GM19240 (cell line): ENCODE data around the gene LRG1.

ENCODE experiments used
- DNase-seq: peaks from one replicate; pipeline ENCODE4 v3.0.0; 2011; ENCODE audit warnings: low spot score; ENCODE audit not compliant: insufficient read length

LRG1 gene

GRCh38 chr19:4496304-4496703, 43.5 kb downstream of the LRG1 start:
- DNase-seq: no peak

- DNase-seq: no peak
Measured at GRCh38 chr19:4495471-4495870, 44.4 kb downstream of the LRG1 start.

DNA sequence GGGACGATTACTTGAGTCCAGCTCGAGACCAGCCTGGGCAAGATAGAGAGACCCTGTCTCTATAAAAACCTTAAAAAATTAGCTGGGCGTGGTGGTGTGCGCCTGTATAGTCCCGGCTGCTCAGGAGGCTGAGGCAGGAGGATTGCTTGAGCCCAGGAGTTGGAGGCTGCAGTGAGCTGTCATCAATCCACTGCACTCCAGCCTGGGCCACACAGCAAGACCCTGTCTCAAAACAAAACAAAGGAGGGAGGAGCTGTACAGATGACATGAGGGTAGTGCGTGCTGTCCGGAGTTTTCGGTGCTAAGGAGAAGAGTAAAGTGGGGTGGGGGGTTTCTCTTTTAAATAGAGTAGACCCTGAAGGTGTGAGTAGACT, 45.2 kb downstream of the LRG1 start:
- DNase-seq: no peak

GRCh38 chr19:4493929-4494690, 45.7 kb downstream of the LRG1 start:
- no peak for DNase-seq

GRCh38 chr19:4493104-4493928, 46.5 kb downstream of the LRG1 start:
- no peak for DNase-seq

DNA sequence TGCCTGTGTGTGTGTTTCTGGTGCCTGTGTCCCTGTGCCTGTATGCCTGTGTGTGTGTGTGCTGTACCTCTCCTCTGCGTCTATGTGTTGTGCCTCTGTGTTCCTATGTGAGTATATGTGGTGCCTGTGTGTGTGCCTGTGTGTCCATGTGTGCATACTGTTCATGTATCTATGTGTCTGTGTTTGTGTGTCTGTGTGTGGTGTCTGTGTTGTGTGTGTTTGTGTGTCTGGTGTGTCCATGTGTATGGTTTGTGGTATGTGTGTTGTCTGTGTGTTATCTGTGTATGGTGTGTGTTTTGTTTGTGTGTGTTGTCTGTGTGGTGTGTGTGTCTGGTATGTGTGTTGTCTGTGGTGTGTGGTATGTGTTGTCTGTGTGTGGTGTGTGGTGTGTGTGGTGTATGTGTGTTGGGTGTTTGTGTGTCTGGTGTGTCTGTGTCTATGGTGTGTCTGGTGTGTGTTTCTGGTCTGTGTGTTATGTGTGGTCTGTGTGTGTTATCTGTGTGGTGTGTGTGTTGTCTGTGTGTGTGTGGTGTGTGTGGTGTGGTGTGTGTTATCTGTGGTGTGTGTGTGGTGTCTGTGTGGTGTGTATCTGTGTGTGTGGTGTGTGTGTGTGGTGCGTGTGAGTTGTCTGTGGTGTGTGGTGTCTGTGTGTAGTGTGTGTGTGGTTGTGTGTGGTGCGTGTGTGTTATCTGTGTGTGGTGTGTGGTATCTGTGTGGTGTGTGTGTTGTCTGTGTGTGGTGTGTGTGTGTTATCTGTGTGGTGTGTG, 47.3 kb downstream of the LRG1 start:
- no peak for DNase-seq

- DNase-seq: no peak
Measured at GRCh38 chr19:4491446-4491845, 48.4 kb downstream of the LRG1 start.

GRCh38 chr19:4488496-4488895, 51.3 kb downstream of the LRG1 start:
- DNase-seq: no peak

- DNase-seq: no peak
Measured at GRCh38 chr19:4487572-4487971, 52.3 kb downstream of the LRG1 start.
